Left lung (tissue), 10 donors: ENCODE results near the gene AGAP1. TPM values are rescaled to one million over a fixed set of nuclear protein-coding genes. Genes with fewer than 3 reads are reported as not detected.

Experiments used
- ATAC-seq: fragments of 200-7000 bp; cut with Tn5 transposase; one replicate; pipeline ENCODE4 v1.9.1; 2020; ENCODE audit warnings: moderate library complexity
- DNase-seq, 4 donors: peaks; one replicate each; pipeline ENCODE4 v3.0.0-alpha.2; 2013 to 2020
- H3K27ac ChIP-seq, 2 donors: fragments of 200-600 bp; sonication (generic) in 1 of 2; one replicate each; pipeline versions ENCODE4 v1.5.0 to v1.8.0; 2020 to 2021
- H3K27me3 ChIP-seq, 2 donors: fragments of 200-600 bp; sonication (generic) in 1 of 2; one replicate each; pipeline versions ENCODE4 v1.5.0 to v1.8.0; 2020 to 2021
- H3K36me3 ChIP-seq, 2 donors: fragments of 200-600 bp; sonication (generic) in 1 of 2; one replicate each; pipeline versions ENCODE4 v1.5.0 to v1.8.0; 2020 to 2021
- H3K4me1 ChIP-seq, 2 donors: fragments of 200-600 bp; one replicate each; pipeline ENCODE4 v1.8.0; 2021
- H3K4me3 ChIP-seq, 2 donors: fragments of 200-600 bp; sonication (generic) in 1 of 2; one replicate each; pipeline versions ENCODE4 v1.5.0 to v1.8.0; 2020 to 2021; ENCODE audit warnings: mild to moderate bottlenecking in 1 of 2
- H3K9me3 ChIP-seq, 2 donors: fragments of 200-600 bp; sonication (generic) in 1 of 2; one replicate each; pipeline versions ENCODE4 v1.5.0 to v1.8.0; 2020 to 2021
- intact Hi-C, 2 donors: fragments of 100-400 bp; cut with DNase I; formaldehyde crosslinking; loops; one replicate each; pipeline versions ENCODE4 v1.11.2 to v1.14.2; 2022
- polyA plus RNA-seq, 6 donors: library from polyadenylated mRNA; unstranded; fragments of 120-200 nt; gene quantifications; one replicate each; pipeline ENCODE4 v1.2.1, GENCODE V29; 2013; ENCODE audit not compliant: insufficient read length in 6 of 6
- total RNA-seq, 2 donors: library from RNA; stranded (reverse); fragmentation: NEBNext Ultra II Directional; extraction: Animal tissue kit (Norgen Biotek cat#: 25700); gene quantifications; one replicate each; pipeline ENCODE4 v1.2.1, GENCODE V29; 2021
- TF ChIP-seq, protein P1 (sequence below), 2 donors: fragments of 200-600 bp; sonication (generic) in 1 of 2; IDR thresholded peaks; one replicate each; pipeline versions ENCODE4 v1.5.0 to v1.8.0; 2021; ENCODE audit warnings: antibody characterized with exemption in 2 of 2
- donor health status: DM: no; HTN: yes; CAD: no.
- donor health status: DM: no; HTN: no; CAD: no.

The AGAP1 gene
- total and polyA plus RNA-seq, 8 donors: 13.1 to 25.4 (median 22.4) TPM

DNA sequence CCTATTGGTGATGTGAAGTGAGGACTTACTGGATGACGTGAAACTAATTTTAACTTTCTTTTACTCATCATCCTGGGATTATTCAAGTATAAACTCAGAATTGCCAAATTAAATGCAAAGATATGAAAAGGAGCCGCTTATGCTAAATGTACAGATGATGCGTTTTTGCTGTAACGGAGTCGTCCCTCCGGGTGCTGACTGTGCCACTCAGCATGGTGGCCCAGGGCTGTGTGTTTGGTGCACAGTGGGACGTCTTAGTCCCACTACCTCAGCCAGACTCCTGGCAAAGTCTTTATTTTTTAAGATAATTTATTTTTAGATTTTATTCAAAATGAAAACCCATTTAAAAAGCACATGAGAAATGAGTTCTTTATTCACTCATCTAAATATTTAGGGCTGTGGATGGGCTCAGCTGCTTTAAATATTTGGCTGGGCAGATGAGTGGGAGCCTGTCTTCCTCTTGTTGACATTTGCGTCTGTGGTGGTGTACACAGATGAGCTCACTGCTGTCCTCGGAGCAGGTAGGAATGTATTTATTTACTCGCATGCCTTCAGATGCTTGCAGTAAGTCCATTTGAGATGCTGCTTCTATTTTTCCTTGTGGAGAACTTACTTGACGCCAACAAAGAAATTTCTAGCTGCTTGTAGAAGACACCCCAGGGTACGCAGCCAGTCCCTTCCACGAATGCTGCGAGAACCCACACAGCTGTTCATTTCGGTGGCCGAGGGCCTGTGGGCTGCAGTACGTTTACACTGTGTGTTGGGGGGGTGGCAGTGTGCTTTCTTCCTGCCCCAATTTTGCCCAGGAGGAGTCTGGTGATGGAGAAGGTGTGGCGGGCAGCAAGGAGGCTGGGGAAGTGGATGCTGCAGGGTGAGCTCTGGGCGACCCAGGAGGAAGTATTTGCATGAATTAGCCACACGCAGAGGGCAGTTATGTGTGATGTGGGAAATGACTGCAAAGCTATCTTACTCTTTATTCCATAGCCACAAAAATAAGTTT lies 105.0 kb downstream of the AGAP1 start:
- ATAC-seq (no peak), DNase-seq (no peak)
- H3K4me1 ChIP-seq: no peaks in the 10 kb centered on the region
- no peaks in the 10 kb centered on the region for H3K36me3 ChIP-seq
- no peak overlapping the region for H3K27ac ChIP-seq
- TF ChIP-seq, protein P1, sequence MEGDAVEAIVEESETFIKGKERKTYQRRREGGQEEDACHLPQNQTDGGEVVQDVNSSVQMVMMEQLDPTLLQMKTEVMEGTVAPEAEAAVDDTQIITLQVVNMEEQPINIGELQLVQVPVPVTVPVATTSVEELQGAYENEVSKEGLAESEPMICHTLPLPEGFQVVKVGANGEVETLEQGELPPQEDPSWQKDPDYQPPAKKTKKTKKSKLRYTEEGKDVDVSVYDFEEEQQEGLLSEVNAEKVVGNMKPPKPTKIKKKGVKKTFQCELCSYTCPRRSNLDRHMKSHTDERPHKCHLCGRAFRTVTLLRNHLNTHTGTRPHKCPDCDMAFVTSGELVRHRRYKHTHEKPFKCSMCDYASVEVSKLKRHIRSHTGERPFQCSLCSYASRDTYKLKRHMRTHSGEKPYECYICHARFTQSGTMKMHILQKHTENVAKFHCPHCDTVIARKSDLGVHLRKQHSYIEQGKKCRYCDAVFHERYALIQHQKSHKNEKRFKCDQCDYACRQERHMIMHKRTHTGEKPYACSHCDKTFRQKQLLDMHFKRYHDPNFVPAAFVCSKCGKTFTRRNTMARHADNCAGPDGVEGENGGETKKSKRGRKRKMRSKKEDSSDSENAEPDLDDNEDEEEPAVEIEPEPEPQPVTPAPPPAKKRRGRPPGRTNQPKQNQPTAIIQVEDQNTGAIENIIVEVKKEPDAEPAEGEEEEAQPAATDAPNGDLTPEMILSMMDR (IDR thresholded peaks at IDR 0.05): no peak
- no peaks in the 10 kb centered on the region for H3K27me3 ChIP-seq
- intact Hi-C loops: loop anchor here (5.0 to 10.0 kb wide), 3 partner anchors 73 to 148 kb away; no protein-coding TSS in a partner anchor
- no peak overlapping the region for H3K4me3 ChIP-seq
- no peaks in the 10 kb centered on the region for H3K9me3 ChIP-seq

DNA sequence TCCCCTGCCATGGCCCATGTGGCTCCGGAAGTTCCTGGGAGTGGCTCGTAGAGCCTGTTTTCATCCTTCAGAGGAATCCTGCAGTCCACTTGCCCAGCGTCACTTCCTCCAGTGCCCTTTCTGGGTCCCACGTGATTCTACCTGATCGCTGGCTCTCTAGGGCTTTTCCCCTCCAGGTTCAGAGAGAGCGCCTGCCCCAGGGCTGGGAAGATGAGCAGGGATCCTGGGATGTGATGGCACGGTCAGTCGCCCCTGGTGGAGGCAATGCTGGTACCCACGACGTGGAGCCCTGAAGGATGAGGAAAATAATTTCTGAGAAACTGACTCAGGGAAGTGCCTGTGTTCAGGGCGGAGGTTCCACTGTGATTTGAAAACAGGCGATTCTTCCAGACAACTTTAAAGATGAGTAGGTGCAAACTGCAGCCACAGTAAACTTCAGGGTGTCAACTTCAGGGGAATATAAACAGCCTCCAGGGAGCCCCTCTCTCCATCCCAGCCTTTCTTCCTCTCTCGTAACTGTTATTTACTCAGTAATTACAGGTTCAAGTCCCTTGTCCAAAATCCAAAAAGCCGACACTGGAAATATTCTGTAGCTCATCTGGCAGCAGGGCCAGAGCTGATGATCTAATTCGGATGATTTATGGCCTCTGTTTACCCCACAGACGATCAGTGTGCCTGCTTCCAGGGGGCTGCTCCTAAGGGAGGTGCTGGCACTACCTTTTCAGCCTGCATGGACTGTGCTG lies 105.9 kb downstream of the AGAP1 start:
- intact Hi-C loops: loop anchor here (5.0 to 10.0 kb wide), 3 partner anchors 73 to 148 kb away; no protein-coding TSS in a partner anchor
- no peaks in the 10 kb centered on the region for H3K9me3 ChIP-seq
- no peak overlapping the region for H3K4me3 ChIP-seq
- ATAC-seq (no peak), DNase-seq (no peak)
- no peak overlapping the region for H3K27ac ChIP-seq
- TF ChIP-seq, protein P1 (IDR thresholded peaks at IDR 0.05): no peak
- H3K36me3 ChIP-seq: no peaks in the 10 kb centered on the region
- H3K27me3 ChIP-seq: no peaks in the 10 kb centered on the region
- H3K4me1 ChIP-seq: no peaks in the 10 kb centered on the region

DNA sequence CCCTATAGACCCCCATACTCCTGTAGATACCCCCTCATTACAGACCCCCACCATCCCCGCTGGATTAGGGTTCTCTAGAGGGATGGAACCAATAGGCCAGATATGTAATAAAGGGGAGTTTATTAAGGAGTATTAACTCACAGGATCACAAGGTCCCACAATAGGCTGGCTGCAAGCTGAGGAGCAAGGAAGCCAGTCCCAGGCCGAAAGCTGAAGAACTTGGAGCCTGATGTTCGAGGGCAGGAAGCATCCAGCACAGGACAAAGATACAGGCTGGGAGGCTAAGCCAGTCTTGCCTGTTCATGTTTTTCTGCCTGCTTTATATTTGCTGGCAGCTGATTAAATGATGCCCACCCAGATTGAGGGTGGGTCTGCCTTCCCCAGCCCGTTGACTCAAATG lies 106.6 kb downstream of the AGAP1 start:
- H3K36me3 ChIP-seq: no peaks in the 10 kb centered on the region
- TF ChIP-seq, protein P1 (IDR thresholded peaks at IDR 0.05): no peak
- H3K27me3 ChIP-seq: no peaks in the 10 kb centered on the region
- no peak for ATAC-seq
- intact Hi-C loops: no loop called here
- no peak for DNase-seq
- no peak overlapping the region for H3K4me3 ChIP-seq
- no peak overlapping the region for H3K27ac ChIP-seq
- H3K4me1 ChIP-seq: peaks cover 0 to under 1% of the 10 kb centered on the region in 2 donors
- H3K9me3 ChIP-seq: no peaks in the 10 kb centered on the region

DNA sequence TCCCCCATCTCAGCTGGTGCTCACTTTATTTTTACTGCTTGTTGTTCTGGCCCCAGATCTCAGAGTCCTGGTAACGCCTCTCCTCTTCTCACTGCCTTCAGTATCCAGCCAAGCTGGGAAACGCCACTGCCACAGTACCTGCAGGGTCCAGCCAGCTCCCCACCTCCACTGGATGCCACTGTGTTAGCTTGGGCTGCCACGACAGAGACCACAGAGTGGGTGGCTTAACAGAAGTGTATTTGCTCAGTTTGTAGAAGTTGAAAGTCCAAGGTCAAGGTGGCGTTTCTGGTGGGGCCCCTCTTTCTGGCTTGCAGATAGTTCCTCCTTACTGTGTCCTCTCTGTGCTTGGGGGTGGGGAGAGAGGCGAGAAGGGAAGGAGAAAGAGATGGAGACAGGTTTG lies 107.1 kb downstream of the AGAP1 start:
- ATAC-seq (no peak), DNase-seq (no peak)
- TF ChIP-seq, protein P1 (IDR thresholded peaks at IDR 0.05): no peak
- Histone ChIP-seq H3K4me1 (peaks cover 0 to 6% of the 10 kb centered on the region in 2 donors), H3K9me3 (no peaks in the 10 kb centered on the region), H3K27ac (no peak overlapping the region), H3K4me3 (no peak overlapping the region), H3K36me3 (no peaks in the 10 kb centered on the region), H3K27me3 (no peaks in the 10 kb centered on the region)
- intact Hi-C loops: no loop called here
